ENCODE results near the gene B4GALNT4. TPM values are rescaled to one million over a fixed set of nuclear protein-coding genes. Genes with fewer than 3 reads are reported as not detected.
A peak's percentile ranks its signal among the peaks of the same experiment; 100 is the strongest.

Gene B4GALNT4
- total and polyA plus RNA-seq, 2 of the 13 experiments (the other 11 are each of a cell fraction or from before 2014, with no cell fraction given) = 30.5 to 50.1 TPM

DNA sequence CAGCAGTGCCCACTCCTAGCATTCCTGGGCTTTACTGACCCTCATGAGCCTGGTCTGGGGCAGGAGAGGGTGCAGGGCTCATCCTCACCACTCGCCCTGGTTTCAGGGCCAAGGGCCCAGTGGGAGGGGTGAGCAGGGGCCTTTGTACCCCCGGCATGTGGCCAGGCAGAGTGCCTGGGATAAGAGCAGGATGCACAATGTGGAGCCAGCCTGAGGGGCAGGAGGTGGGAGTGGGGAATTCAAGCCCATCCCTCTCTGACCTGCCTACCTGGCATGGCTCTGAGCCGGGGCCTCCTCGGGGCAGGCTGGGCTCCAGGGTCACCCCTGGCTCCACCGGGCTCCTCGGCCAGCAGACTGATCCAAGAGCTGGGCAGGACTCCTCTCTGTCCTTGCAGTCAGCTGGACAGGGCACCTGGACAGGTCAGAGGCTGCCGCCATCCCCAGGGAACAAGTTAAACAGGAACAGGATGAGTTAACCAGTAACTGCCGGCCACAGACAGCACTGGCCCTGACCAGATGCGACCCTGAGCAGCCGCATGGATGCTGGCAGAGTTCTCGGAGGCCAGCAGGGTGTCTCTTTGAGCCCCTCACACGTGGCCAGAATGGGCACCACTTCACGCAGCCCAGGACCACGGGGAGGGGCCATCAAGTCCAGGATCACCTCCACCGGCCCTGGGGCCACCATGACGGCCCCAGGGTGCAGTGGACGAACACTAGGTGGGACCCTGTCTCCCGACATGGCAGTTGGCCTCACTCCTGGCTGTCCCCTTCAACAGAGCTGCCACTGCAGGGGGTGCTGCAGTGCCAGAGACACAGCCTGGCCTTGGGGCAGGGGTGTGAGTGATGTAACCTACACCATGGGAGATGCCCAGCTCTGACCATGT is 40.5 kb downstream of the B4GALNT4 start (continued):
- TF ChIP-seq DMAP1 (CRISPR knock-in tag; IDR thresholded peaks at IDR 0.05) (peak; percentile 36; the same call in 1 of the 2 replicates), NFKBIZ (CRISPR knock-in tag; IDR thresholded peaks at IDR 0.05) (no peak), ZNF30 (CRISPR knock-in tag; IDR thresholded peaks at IDR 0.05) (no peak), ZBTB1 (CRISPR knock-in tag; IDR thresholded peaks at IDR 0.05; ENCODE audit: borderline replicate concordance) (no peak), BCL6 (CRISPR knock-in tag; IDR thresholded peaks at IDR 0.05) (peak; percentile 42), NR2F6 (IDR thresholded peaks at IDR 0.05) (peak; percentile 63), NR2F6 (CRISPR knock-in tag; IDR thresholded peaks at IDR 0.05) (peak; percentile 65; the same call in 1 of the 2 replicates), ZNF644 (CRISPR knock-in tag; IDR thresholded peaks at IDR 0.05; ENCODE audit: low read depth) (no peak), ZNF629 (CRISPR knock-in tag; conservative IDR thresholded peaks at IDR 0.05) (no peak; the same call in 1 of the 2 replicates), FOXK1 (CRISPR knock-in tag; IDR thresholded peaks at IDR 0.05; ENCODE audit: borderline replicate concordance, low read depth) (no peak), ATF7-NPFF (CRISPR knock-in tag; IDR thresholded peaks at IDR 0.05; ENCODE audit: low read depth) (no peak), ZNF841 (CRISPR knock-in tag; IDR thresholded peaks at IDR 0.05; ENCODE audit: borderline replicate concordance) (no peak), POLR2A (IDR thresholded peaks at IDR 0.05; ENCODE audit: insufficient read depth in 1 of 2, low read depth in 2 of 2, low read length in 2 of 2) (peak in 1 of 2 experiments; percentile 67; a peak in 3 of 4 replicates), NONO (IDR thresholded peaks at IDR 0.05) (no peak), NONO (CRISPR knock-in tag; conservative IDR thresholded peaks at IDR 0.05) (0 out of 2 replicates have a peak, but pooled peaks have one; percentile 36)
- TF ChIP-seq, protein P1, sequence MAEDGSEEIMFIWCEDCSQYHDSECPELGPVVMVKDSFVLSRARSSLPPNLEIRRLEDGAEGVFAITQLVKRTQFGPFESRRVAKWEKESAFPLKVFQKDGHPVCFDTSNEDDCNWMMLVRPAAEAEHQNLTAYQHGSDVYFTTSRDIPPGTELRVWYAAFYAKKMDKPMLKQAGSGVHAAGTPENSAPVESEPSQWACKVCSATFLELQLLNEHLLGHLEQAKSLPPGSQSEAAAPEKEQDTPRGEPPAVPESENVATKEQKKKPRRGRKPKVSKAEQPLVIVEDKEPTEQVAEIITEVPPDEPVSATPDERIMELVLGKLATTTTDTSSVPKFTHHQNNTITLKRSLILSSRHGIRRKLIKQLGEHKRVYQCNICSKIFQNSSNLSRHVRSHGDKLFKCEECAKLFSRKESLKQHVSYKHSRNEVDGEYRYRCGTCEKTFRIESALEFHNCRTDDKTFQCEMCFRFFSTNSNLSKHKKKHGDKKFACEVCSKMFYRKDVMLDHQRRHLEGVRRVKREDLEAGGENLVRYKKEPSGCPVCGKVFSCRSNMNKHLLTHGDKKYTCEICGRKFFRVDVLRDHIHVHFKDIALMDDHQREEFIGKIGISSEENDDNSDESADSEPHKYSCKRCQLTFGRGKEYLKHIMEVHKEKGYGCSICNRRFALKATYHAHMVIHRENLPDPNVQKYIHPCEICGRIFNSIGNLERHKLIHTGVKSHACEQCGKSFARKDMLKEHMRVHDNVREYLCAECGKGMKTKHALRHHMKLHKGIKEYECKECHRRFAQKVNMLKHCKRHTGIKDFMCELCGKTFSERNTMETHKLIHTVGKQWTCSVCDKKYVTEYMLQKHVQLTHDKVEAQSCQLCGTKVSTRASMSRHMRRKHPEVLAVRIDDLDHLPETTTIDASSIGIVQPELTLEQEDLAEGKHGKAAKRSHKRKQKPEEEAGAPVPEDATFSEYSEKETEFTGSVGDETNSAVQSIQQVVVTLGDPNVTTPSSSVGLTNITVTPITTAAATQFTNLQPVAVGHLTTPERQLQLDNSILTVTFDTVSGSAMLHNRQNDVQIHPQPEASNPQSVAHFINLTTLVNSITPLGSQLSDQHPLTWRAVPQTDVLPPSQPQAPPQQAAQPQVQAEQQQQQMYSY (CRISPR knock-in tag; IDR thresholded peaks at IDR 0.05) = no peak
- TF ChIP-seq, protein P2, sequence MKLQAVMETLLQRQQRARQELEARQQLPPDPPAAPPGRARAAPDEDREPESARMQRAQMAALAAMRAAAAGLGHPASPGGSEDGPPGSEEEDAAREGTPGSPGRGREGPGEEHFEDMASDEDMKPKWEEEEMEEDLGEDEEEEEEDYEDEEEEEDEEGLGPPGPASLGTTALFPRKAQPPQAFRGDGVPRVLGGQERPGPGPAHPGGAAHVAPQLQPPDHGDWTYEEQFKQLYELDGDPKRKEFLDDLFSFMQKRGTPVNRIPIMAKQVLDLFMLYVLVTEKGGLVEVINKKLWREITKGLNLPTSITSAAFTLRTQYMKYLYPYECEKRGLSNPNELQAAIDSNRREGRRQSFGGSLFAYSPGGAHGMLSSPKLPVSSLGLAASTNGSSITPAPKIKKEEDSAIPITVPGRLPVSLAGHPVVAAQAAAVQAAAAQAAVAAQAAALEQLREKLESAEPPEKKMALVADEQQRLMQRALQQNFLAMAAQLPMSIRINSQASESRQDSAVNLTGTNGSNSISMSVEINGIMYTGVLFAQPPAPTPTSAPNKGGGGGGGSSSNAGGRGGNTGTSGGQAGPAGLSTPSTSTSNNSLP (IDR thresholded peaks at IDR 0.05; ENCODE audit: low read depth, low read length) = no peak
- TF ChIP-seq, protein P3, sequence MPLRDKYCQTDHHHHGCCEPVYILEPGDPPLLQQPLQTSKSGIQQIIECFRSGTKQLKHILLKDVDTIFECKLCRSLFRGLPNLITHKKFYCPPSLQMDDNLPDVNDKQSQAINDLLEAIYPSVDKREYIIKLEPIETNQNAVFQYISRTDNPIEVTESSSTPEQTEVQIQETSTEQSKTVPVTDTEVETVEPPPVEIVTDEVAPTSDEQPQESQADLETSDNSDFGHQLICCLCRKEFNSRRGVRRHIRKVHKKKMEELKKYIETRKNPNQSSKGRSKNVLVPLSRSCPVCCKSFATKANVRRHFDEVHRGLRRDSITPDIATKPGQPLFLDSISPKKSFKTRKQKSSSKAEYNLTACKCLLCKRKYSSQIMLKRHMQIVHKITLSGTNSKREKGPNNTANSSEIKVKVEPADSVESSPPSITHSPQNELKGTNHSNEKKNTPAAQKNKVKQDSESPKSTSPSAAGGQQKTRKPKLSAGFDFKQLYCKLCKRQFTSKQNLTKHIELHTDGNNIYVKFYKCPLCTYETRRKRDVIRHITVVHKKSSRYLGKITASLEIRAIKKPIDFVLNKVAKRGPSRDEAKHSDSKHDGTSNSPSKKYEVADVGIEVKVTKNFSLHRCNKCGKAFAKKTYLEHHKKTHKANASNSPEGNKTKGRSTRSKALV (CRISPR knock-in tag; IDR thresholded peaks at IDR 0.05) = peak; percentile 78
- TF ChIP-seq, protein P4, sequence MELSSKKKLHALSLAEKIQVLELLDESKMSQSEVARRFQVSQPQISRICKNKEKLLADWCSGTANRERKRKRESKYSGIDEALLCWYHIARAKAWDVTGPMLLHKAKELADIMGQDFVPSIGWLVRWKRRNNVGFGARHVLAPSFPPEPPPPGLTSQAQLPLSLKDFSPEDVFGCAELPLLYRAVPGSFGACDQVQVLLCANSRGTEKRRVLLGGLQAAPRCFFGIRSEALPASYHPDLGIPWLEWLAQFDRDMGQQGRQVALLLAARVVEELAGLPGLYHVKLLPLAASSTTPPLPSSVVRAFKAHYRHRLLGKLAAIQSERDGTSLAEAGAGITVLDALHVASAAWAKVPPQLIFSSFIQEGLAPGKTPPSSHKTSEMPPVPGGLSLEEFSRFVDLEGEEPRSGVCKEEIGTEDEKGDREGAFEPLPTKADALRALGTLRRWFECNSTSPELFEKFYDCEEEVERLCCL (CRISPR knock-in tag; IDR thresholded peaks at IDR 0.05; ENCODE audit: borderline replicate concordance) = no peak
- TF ChIP-seq, protein P5, sequence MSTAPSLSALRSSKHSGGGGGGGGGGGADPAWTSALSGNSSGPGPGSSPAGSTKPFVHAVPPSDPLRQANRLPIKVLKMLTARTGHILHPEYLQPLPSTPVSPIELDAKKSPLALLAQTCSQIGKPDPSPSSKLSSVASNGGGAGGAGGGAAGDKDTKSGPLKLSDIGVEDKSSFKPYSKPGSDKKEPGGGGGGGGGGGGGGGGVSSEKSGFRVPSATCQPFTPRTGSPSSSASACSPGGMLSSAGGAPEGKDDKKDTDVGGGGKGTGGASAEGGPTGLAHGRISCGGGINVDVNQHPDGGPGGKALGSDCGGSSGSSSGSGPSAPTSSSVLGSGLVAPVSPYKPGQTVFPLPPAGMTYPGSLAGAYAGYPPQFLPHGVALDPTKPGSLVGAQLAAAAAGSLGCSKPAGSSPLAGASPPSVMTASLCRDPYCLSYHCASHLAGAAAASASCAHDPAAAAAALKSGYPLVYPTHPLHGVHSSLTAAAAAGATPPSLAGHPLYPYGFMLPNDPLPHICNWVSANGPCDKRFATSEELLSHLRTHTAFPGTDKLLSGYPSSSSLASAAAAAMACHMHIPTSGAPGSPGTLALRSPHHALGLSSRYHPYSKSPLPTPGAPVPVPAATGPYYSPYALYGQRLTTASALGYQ (CRISPR knock-in tag; IDR thresholded peaks at IDR 0.05) = no peak
